ENCODE results near the gene TMEM88. TPM values are rescaled to one million over a fixed set of nuclear protein-coding genes. Genes with fewer than 3 reads are reported as not detected.

TMEM88 gene
- total RNA-seq, 2 donors from 2014 or later: 6.0 to 16.2 TPM

DNA sequence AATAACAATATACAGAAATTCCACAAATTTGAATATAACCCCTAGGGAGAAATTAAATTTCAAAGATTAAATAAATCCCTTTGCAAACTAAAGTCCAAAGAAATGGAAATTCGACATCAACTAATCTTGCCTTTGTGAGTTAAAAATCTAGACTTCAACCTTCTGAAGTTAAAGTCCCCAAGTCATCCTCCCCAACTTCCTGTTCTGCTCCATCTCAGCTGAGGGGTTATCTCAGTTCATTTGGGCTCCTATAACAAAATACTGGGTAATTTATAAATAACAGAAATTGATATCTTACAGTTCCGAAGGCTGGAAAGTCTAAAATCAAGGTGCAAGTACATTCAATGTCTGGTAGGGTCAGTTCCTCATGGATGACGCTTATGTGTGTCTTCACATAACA, 43.6 kb upstream of the TMEM88 start:
- no peaks in the 10 kb centered on the region for H3K27me3 ChIP-seq
- H3K4me3 ChIP-seq: no peak overlapping the region
- no peak for ATAC-seq
- H3K4me1 ChIP-seq: no peaks in the 10 kb centered on the region
- no peak for DNase-seq
- WGBS, 2 donors: 80 to 82% methylated on average over 3 of the region's 3 CpGs
- no peak overlapping the region for H3K27ac ChIP-seq
- no peaks in the 10 kb centered on the region for H3K36me3 ChIP-seq (replicated peaks in 1 of 2; ENCODE audit: insufficient read depth in 1 of 2, low read depth in 2 of 2)
- intact Hi-C loops (cut with DNase I): no loop called here
- no peak for TF ChIP-seq POLR2A (IDR thresholded peaks at IDR 0.05)
- TF ChIP-seq, protein P1, sequence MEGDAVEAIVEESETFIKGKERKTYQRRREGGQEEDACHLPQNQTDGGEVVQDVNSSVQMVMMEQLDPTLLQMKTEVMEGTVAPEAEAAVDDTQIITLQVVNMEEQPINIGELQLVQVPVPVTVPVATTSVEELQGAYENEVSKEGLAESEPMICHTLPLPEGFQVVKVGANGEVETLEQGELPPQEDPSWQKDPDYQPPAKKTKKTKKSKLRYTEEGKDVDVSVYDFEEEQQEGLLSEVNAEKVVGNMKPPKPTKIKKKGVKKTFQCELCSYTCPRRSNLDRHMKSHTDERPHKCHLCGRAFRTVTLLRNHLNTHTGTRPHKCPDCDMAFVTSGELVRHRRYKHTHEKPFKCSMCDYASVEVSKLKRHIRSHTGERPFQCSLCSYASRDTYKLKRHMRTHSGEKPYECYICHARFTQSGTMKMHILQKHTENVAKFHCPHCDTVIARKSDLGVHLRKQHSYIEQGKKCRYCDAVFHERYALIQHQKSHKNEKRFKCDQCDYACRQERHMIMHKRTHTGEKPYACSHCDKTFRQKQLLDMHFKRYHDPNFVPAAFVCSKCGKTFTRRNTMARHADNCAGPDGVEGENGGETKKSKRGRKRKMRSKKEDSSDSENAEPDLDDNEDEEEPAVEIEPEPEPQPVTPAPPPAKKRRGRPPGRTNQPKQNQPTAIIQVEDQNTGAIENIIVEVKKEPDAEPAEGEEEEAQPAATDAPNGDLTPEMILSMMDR (IDR thresholded peaks at IDR 0.05): no peak
- no peaks in the 10 kb centered on the region for H3K9me3 ChIP-seq

DNA sequence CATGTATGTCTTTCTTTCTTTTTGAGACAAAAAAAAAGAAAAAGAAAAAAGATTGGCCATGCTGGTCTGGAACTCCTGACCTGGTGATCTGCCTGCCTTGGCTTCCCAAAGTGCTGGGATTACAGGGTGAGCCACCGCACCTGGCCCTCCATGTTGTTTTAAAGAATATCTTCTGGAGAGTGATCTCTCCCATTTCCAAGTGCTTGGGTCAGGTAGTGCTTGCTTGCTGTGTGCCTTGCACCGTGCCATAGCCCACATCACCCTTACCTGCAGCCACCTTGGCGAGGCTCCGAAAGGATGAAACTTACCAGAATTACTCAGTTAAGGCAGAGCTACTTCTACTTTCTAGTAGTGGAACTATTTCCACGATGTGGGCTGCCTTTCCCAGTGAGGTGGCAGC, 39.9 kb upstream of the TMEM88 start:
- no peaks in the 10 kb centered on the region for H3K9me3 ChIP-seq
- 80 to 86% methylated on average over 5 of the region's 5 CpGs for WGBS, 2 donors
- H3K27me3 ChIP-seq: no peaks in the 10 kb centered on the region
- ATAC-seq (no peak), DNase-seq (no peak)
- H3K4me1 ChIP-seq: no peaks in the 10 kb centered on the region
- intact Hi-C loops (cut with DNase I): no loop called here
- no peak overlapping the region for H3K4me3 ChIP-seq
- no peaks in the 10 kb centered on the region for H3K36me3 ChIP-seq (replicated peaks in 1 of 2; ENCODE audit: insufficient read depth in 1 of 2, low read depth in 2 of 2)
- H3K27ac ChIP-seq: no peak overlapping the region
- TF ChIP-seq POLR2A (IDR thresholded peaks at IDR 0.05): no peak
- TF ChIP-seq, protein P1 (IDR thresholded peaks at IDR 0.05): no peak

DNA sequence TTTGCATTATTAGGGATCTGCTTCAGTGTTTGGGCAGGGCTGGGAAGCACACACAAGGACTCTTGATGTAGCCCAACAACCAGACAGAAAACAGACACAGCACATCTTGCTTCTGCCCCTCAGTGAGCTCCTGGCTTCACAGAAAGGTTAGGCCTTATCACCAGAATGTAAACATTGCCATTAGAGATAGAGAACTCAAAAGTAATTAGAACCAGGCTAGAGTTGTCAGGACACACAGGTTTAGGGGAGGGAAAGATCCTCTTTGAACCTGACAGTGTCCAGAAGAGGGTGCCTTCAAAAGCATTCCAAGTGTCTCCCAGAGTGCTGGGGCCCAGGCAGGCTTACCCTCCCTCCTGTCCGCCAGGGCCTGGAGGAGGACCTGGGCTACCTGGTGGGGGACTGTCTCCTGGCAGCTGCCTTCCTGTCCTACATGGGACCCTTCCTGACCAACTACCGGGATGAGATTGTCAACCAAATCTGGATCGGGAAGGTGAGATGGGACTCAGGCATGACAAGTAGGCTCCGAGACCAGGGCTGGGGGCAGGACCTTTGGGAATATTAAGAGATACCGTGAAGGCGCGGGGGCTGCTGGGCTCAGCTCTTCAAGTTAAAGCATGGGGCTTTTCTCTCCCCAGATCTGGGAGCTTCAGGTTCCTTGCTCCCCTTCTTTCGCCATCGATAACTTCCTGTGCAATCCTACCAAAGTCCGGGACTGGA, 37.8 kb upstream of the TMEM88 start:
- WGBS, 2 donors: 73 to 85% methylated on average over 10 of the region's 10 CpGs
- intact Hi-C loops (cut with DNase I): no loop called here
- no peak overlapping the region for H3K4me3 ChIP-seq

DNA sequence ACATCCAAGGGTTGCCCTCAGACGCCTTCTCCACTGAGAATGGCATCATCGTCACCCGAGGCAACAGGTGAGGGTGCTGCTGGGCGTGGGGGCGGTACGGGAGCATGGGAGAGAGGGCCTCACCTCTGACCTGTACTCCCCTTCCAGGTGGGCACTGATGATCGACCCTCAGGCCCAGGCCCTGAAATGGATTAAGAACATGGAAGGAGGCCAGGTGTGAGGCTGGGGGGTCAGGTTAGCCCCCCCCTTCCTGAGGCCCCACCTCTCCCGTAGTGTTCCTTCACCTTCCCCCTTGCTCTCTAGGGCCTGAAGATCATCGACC, 37.3 kb upstream of the TMEM88 start:
- Histone ChIP-seq H3K27ac (no peak overlapping the region), H3K27me3 (no peaks in the 10 kb centered on the region), H3K4me1 (no peaks in the 10 kb centered on the region), H3K9me3 (no peaks in the 10 kb centered on the region), H3K4me3 (no peak overlapping the region), H3K36me3 (replicated peaks in 1 of 2; ENCODE audit: insufficient read depth in 1 of 2, low read depth in 2 of 2) (no peaks in the 10 kb centered on the region)
- DNase-seq (no peak), ATAC-seq (no peak)
- 72 to 86% methylated on average over 6 to 9 of the region's 9 CpGs for whole genome bisulfite sequencing, 2 donors
- intact Hi-C loops (cut with DNase I): no loop called here
- TF ChIP-seq, protein P1 (IDR thresholded peaks at IDR 0.05): no peak
- TF ChIP-seq POLR2A (IDR thresholded peaks at IDR 0.05): no peak

More for the DNA sequence above, 37.8 kb upstream of the TMEM88 start:
- H3K27me3 ChIP-seq: no peaks in the 10 kb centered on the region
- ATAC-seq (no peak), DNase-seq (no peak)
- H3K27ac ChIP-seq: no peak overlapping the region
- H3K4me1 ChIP-seq: no peaks in the 10 kb centered on the region
- TF ChIP-seq POLR2A (IDR thresholded peaks at IDR 0.05): no peak
- TF ChIP-seq, protein P1 (IDR thresholded peaks at IDR 0.05): no peak
- no peaks in the 10 kb centered on the region for H3K9me3 ChIP-seq
- no peaks in the 10 kb centered on the region for H3K36me3 ChIP-seq (replicated peaks in 1 of 2; ENCODE audit: insufficient read depth in 1 of 2, low read depth in 2 of 2)

DNA sequence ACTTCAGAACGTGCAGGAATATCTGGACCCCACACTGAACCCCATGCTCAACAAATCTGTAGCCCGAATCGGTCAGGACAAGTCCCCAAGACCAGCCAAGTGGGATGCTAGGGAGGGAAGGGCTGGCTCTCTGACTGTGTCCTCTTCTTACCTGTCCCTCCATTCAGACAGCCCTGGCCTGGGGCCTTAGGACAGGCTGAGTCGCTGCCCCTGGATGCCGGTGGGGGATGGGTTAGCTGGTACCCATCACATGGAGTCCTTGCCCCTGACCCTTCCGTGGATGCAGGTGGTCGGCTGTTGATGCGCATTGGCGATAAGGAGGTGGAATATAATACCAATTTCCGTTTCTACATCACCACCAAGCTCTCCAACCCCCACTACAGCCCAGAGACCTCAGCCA, 36.8 kb upstream of the TMEM88 start:
- Histone ChIP-seq H3K4me3 (no peak overlapping the region), H3K4me1 (no peaks in the 10 kb centered on the region), H3K27ac (no peak overlapping the region), H3K9me3 (no peaks in the 10 kb centered on the region), H3K36me3 (replicated peaks in 1 of 2; ENCODE audit: insufficient read depth in 1 of 2, low read depth in 2 of 2) (no peaks in the 10 kb centered on the region), H3K27me3 (no peaks in the 10 kb centered on the region)
- no peak for DNase-seq
- no peak for ATAC-seq
- TF ChIP-seq, protein P1 (IDR thresholded peaks at IDR 0.05): no peak
- no peak for TF ChIP-seq POLR2A (IDR thresholded peaks at IDR 0.05)
- intact Hi-C loops (cut with DNase I): no loop called here
- WGBS, 2 donors: 76 to 82% methylated on average over 10 of the region's 10 CpGs
